MM.1S (cell line): ENCODE results near the gene PIP4K2A.

Experiments used
- DNase-seq: peaks from one replicate; pipeline ENCODE4 v3.0.0-alpha.2; 2015
- H2AFZ ChIP-seq: fragments of 300-600 bp; sonication (generic); 2 replicates; pipeline ENCODE4 v1.6.0; 2016; ENCODE audit warnings: antibody characterized with exemption, low read length
- H3F3A ChIP-seq: fragments of 300-600 bp; sonication (generic); 2 replicates; pipeline ENCODE4 v1.6.1; 2016; ENCODE audit warnings: mild to moderate bottlenecking, antibody characterized with exemption, low read length, moderate library complexity, mixed read lengths; ENCODE audit not compliant: insufficient read depth
- H3K27ac ChIP-seq: fragments of 300-600 bp; sonication (generic); 2 replicates; pipeline ENCODE4 v1.5.1; 2016; ENCODE audit warnings: mild to moderate bottlenecking, low read length
- H3K27me3 ChIP-seq: fragments of 300-600 bp; sonication (generic); replicated peaks from 2 replicates; pipeline ENCODE4 v1.6.0; 2016; ENCODE audit warnings: low read length; ENCODE audit not compliant: insufficient read depth
- H3K36me3 ChIP-seq: fragments of 300-600 bp; sonication (generic); replicated peaks from 2 replicates; pipeline ENCODE4 v1.6.1; 2016; ENCODE audit warnings: mild to moderate bottlenecking, low read length, mixed read lengths; ENCODE audit not compliant: insufficient read depth
- H3K4me1 ChIP-seq: fragments of 300-600 bp; sonication (generic); 2 replicates; pipeline ENCODE4 v1.6.1; 2016; ENCODE audit warnings: low read length, mixed read lengths
- H3K4me2 ChIP-seq: fragments of 300-600 bp; sonication (generic); 2 replicates; pipeline ENCODE4 v1.6.0; 2016; ENCODE audit warnings: low read depth, low read length
- H3K4me3 ChIP-seq: fragments of 300-600 bp; sonication (generic); 2 replicates; pipeline ENCODE4 v1.5.1; 2016; ENCODE audit warnings: low read length, mixed read lengths
- H3K79me2 ChIP-seq: fragments of 300-600 bp; sonication (generic); 2 replicates; pipeline ENCODE4 v1.6.1; 2016; ENCODE audit warnings: mixed run types, low read length, mixed read lengths
- H3K9ac ChIP-seq: fragments of 300-600 bp; sonication (generic); 2 replicates; pipeline ENCODE4 v1.6.1; 2016; ENCODE audit warnings: low read length, mixed read lengths
- H3K9me2 ChIP-seq: fragments of 300-600 bp; sonication (generic); replicated peaks from 2 replicates; pipeline ENCODE4 v1.6.1; 2016; ENCODE audit warnings: mild to moderate bottlenecking, low read length, mixed read lengths; ENCODE audit not compliant: insufficient read depth
- H3K9me3 ChIP-seq: fragments of 300-600 bp; sonication (generic); replicated peaks from 2 replicates; pipeline ENCODE4 v1.6.1; 2016; ENCODE audit warnings: mild to moderate bottlenecking, low read length, mixed read lengths; ENCODE audit not compliant: insufficient read depth
- H4K20me1 ChIP-seq: fragments of 300-600 bp; sonication (generic); 2 replicates; pipeline ENCODE4 v1.6.1; 2016; ENCODE audit warnings: mild to moderate bottlenecking, low read length, moderate library complexity, mixed read lengths; ENCODE audit not compliant: insufficient read depth
- EZH2 ChIP-seq: fragments of 300-600 bp; sonication (generic); optimal IDR thresholded peaks from 2 replicates; pipeline ENCODE3; 2017; ENCODE audit warnings: low read depth, mild to moderate bottlenecking, antibody characterized with exemption, low read length, mixed read lengths
- EZH2phosphoT487 ChIP-seq: fragments of 300-600 bp; sonication (generic); IDR thresholded peaks from 2 replicates; pipeline ENCODE4 v1.6.1; 2018; ENCODE audit warnings: antibody characterized with exemption, low read length
- TF ChIP-seq, protein P1 (sequence below): fragments of 300-600 bp; sonication (generic); IDR thresholded peaks from 2 replicates; pipeline ENCODE4 v1.5.1; 2016; ENCODE audit warnings: antibody characterized with exemption, low read length, mixed read lengths

Gene PIP4K2A

DNA sequence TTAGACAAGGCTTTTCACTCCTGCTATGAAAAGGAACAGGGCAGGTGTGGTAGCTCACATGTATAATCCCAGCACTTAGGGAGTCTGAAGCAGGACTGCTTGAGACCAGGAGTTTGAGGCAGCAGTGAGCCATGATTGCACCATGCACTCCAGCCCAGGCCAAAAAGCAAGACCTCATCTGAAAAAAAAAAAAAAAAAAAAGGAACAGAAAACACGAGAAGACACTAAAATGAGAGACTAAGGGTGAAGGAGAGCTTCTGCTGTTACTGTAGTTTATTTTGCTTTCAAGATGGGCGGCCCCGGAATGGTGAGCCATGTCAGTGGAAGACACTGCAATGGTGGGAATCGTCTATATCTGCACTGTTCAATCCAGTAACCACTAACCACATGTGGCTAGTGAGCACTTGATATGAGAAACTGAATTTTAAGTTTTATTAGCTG, 9.9 kb downstream of the PIP4K2A start:
- H3K4me1 ChIP-seq, result peaks cover 16% of the 10 kb centered on the region
- TF ChIP-seq, protein P1, sequence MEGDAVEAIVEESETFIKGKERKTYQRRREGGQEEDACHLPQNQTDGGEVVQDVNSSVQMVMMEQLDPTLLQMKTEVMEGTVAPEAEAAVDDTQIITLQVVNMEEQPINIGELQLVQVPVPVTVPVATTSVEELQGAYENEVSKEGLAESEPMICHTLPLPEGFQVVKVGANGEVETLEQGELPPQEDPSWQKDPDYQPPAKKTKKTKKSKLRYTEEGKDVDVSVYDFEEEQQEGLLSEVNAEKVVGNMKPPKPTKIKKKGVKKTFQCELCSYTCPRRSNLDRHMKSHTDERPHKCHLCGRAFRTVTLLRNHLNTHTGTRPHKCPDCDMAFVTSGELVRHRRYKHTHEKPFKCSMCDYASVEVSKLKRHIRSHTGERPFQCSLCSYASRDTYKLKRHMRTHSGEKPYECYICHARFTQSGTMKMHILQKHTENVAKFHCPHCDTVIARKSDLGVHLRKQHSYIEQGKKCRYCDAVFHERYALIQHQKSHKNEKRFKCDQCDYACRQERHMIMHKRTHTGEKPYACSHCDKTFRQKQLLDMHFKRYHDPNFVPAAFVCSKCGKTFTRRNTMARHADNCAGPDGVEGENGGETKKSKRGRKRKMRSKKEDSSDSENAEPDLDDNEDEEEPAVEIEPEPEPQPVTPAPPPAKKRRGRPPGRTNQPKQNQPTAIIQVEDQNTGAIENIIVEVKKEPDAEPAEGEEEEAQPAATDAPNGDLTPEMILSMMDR, result no peak
- TF ChIP-seq EZH2phosphoT487, result no peak
- TF ChIP-seq EZH2, result no peak

DNA sequence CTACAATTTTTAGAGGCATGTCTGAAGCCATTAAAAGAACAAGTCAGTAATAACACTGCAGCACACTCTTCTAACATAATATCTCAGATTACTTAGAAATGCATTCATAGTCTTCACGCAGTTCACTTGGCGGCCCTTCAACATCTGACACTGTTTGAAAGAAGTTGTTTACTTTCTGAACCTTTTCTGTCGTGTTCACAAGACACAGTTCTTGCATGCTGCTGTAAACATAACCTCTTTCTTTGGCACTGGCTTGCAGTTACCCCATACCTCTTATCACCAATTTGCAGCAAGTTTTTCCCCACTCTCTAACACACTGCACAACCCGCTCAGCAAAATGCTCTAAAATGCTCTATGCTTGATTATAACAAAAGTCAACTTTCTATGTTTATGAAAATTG, 12.0 kb downstream of the PIP4K2A start:
- no peak for DNase-seq
- H3K27ac ChIP-seq, result no peak overlapping the region
- no peak overlapping the region for H2AFZ ChIP-seq
- no peak overlapping the region for H3K4me3 ChIP-seq
- no peaks in the 10 kb centered on the region for H3F3A ChIP-seq
- H3K79me2 ChIP-seq, result peaks cover 100% of the 10 kb centered on the region
- H3K27me3 ChIP-seq, result no peaks in the 10 kb centered on the region
- peaks cover 16% of the 10 kb centered on the region for H3K4me1 ChIP-seq
- H3K36me3 ChIP-seq, result no peaks in the 10 kb centered on the region
- H3K9me2 ChIP-seq, result no peaks in the 10 kb centered on the region
- H3K9me3 ChIP-seq, result no peaks in the 10 kb centered on the region
- no peaks in the 10 kb centered on the region for H4K20me1 ChIP-seq
- H3K9ac ChIP-seq, result no peak overlapping the region
- TF ChIP-seq EZH2 (no peak), EZH2phosphoT487 (no peak)
- TF ChIP-seq, protein P1, result no peak
- H3K4me2 ChIP-seq, result no peak overlapping the region

More for the DNA sequence above, 9.9 kb downstream of the PIP4K2A start:
- DNase-seq, result no peak
- Histone ChIP-seq H2AFZ (no peak overlapping the region), H3K4me2 (no peak overlapping the region), H3K9me2 (no peaks in the 10 kb centered on the region), H3K9ac (no peak overlapping the region), H4K20me1 (no peaks in the 10 kb centered on the region), H3K79me2 (peaks cover 100% of the 10 kb centered on the region), H3K9me3 (no peaks in the 10 kb centered on the region), H3K4me3 (no peak overlapping the region), H3K27ac (no peak overlapping the region), H3F3A (no peaks in the 10 kb centered on the region), H3K27me3 (no peaks in the 10 kb centered on the region), H3K36me3 (no peaks in the 10 kb centered on the region)

DNA sequence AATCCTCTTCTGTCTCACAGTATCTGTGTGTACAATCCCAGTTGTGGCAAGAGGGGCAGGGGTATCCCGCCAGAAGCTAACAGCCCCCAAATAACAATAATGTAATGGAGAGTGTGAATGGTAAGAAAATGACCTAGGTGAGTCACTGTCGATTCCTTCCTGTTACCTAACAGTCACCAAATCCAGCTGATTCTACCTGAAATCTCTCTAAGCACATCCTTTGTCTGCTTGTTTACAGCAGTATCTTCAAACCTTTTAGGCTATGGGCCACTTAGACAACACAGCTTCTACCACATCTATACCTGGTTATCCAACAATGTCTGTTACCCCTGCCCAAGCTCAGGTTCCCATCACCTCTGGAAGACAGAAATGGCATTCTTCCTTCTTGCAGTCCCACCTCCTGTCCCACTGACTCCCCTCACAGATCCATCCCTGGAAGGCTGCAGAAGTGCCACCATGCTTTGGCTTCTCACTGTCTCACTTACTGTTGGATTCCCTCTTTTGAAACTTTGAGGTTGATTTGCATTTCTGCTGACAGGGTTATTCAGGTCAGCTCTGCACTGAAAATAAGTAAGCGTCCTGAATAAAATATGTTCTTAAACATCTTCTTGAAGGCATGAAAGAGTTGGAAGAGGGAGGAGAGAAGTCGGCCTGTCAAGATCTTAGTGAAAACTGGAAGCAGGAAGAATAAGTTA, 13.1 kb downstream of the PIP4K2A start:
- H3K79me2 ChIP-seq, result peaks cover 98% of the 10 kb centered on the region
- no peak overlapping the region for H3K27ac ChIP-seq
- no peaks in the 10 kb centered on the region for H3K36me3 ChIP-seq
- no peak for DNase-seq
- no peaks in the 10 kb centered on the region for H3K9me3 ChIP-seq
- no peaks in the 10 kb centered on the region for H3K9me2 ChIP-seq
- no peak overlapping the region for H3K4me3 ChIP-seq
- H3K4me1 ChIP-seq, result peaks cover 16% of the 10 kb centered on the region
- no peaks in the 10 kb centered on the region for H3K27me3 ChIP-seq
- H3F3A ChIP-seq, result no peaks in the 10 kb centered on the region
- no peak overlapping the region for H2AFZ ChIP-seq
- no peak overlapping the region for H3K9ac ChIP-seq
- H3K4me2 ChIP-seq, result peak overlapping the region; percentile 7; the same call in 1 of the 2 replicates
- TF ChIP-seq EZH2 (no peak), EZH2phosphoT487 (no peak)
- TF ChIP-seq, protein P1, result no peak
- H4K20me1 ChIP-seq, result no peaks in the 10 kb centered on the region
